ENCODE data around the gene TMEM52. TPM values are rescaled to one million over a fixed set of nuclear protein-coding genes. Genes with fewer than 3 reads are reported as not detected.
"Not testable (repeated sequence)": the region's sequence is repeated elsewhere in the genome, so short reads cannot be mapped to it uniquely, and the experiment has no call there.

The TMEM52 gene
- total RNA-seq, 1 donor from 2014 or later = 11.3 TPM

GRCh38 chr1:1895456-1896336 lies 23.4 kb downstream of the TMEM52 start:
- no peak for DNase-seq (ENCODE audit: low spot score)
- no peak for ATAC-seq

- ATAC-seq = no peak
- DNase-seq (ENCODE audit: low spot score) = no peak
Observed at GRCh38 chr1:1895060-1895418, 24.0 kb downstream of the TMEM52 start.

GRCh38 chr1:1894354-1895059 lies 24.6 kb downstream of the TMEM52 start:
- ATAC-seq (peak; percentile 42), DNase-seq (ENCODE audit: low spot score) (peak; percentile 67)

- ATAC-seq = no peak
- DNase-seq (ENCODE audit: low spot score) = no peak
Observed at GRCh38 chr1:1893997-1894353, 25.1 kb downstream of the TMEM52 start.

- ATAC-seq = no peak
- no peak for DNase-seq (ENCODE audit: low spot score)
Observed at GRCh38 chr1:1893291-1893985, 25.6 kb downstream of the TMEM52 start.

- DNase-seq (ENCODE audit: low spot score) (no peak), ATAC-seq (no peak)
Observed at GRCh38 chr1:1892763-1893120, 26.3 kb downstream of the TMEM52 start.

- ATAC-seq (peak; percentile 0), DNase-seq (ENCODE audit: low spot score) (no peak)
Observed at GRCh38 chr1:1892079-1892762, 26.9 kb downstream of the TMEM52 start.

- peak; percentile 76 for ATAC-seq
- DNase-seq (ENCODE audit: low spot score) = peak; percentile 69
Observed at GRCh38 chr1:1891349-1892078, 27.6 kb downstream of the TMEM52 start.

GRCh38 chr1:1890506-1891348 lies 28.4 kb downstream of the TMEM52 start, which contains the start of gene GNB1:
TSS of gene GNB1 (minus strand) at chr1:1891087. CDS start at chr1:1825453, 65,634 bp downstream.
- peak; percentile 94 for DNase-seq (ENCODE audit: low spot score)
- ATAC-seq = peak; percentile 82

- DNase-seq (ENCODE audit: low spot score) (peak; percentile 66), ATAC-seq (peak; percentile 17)
Observed at GRCh38 chr1:1889847-1890505, 29.1 kb downstream of the TMEM52 start.

GRCh38 chr1:1889090-1889750 lies 29.9 kb downstream of the TMEM52 start:
- DNase-seq (ENCODE audit: low spot score) (no peak), ATAC-seq (no peak)

- not testable (repeated sequence) for DNase-seq (ENCODE audit: low spot score); ATAC-seq
Observed at GRCh38 chr1:1883890-1884289, 35.2 kb downstream of the TMEM52 start.

GRCh38 chr1:1883092-1883873 lies 35.8 kb downstream of the TMEM52 start:
- DNase-seq (ENCODE audit: low spot score) (no peak), ATAC-seq (no peak)

- peak; percentile 89 for ATAC-seq
- peak; percentile 55 for DNase-seq (ENCODE audit: low spot score)
Observed at GRCh38 chr1:1881727-1882126, 37.4 kb downstream of the TMEM52 start.

GRCh38 chr1:1880617-1881312 lies 38.3 kb downstream of the TMEM52 start:
- DNase-seq (ENCODE audit: low spot score) (no peak), ATAC-seq (peak; percentile 11)

- DNase-seq (ENCODE audit: low spot score) (no peak), ATAC-seq (no peak)
Observed at GRCh38 chr1:1879942-1880341, 39.1 kb downstream of the TMEM52 start.

- no peak for DNase-seq (ENCODE audit: low spot score)
Observed at GRCh38 chr1:1877865-1878436, 41.1 kb downstream of the TMEM52 start.

More at GRCh38 chr1:1877865-1878436, 41.1 kb downstream of the TMEM52 start:
- no peak for ATAC-seq
